Measurements from ENCODE around the gene KCNQ1.

DNA sequence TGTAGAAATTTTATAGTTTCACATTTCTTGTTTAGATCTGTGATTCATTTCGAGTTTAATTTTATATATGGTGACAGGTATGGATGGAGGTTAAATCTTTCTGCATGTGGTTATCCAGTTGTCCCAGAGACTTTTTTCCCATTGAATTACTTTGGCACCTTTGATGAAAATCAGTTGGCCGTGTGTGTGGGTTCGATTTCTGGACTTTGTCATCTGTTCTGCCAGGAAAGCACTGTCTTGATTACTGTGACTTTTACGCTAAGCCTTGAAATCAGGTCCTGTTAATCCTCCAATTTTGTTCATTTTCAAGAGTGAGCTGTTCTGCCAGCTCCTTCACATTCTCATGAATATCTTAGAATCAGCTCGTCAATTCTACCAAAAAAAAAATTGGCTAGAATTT is 107.4 kb downstream of the KCNQ1 start:
- TF ChIP-seq GABPB1 (CRISPR knock-in tag; IDR thresholded peaks at IDR 0.05) (no peak), SP2 (CRISPR knock-in tag; IDR thresholded peaks at IDR 0.05) (no peak), ZNF232 (CRISPR knock-in tag; IDR thresholded peaks at IDR 0.05; ENCODE audit: borderline replicate concordance) (no peak), RELA (CRISPR knock-in tag; IDR thresholded peaks at IDR 0.05) (no peak), U2AF2 (IDR thresholded peaks at IDR 0.05; ENCODE audit: low read depth, low read length) (no peak), FOSL2 (CRISPR knock-in tag; IDR thresholded peaks at IDR 0.05) (no peak), ZKSCAN8 (CRISPR knock-in tag; IDR thresholded peaks at IDR 0.05; ENCODE audit: borderline replicate concordance) (no peak)
- TF ChIP-seq, protein P1, sequence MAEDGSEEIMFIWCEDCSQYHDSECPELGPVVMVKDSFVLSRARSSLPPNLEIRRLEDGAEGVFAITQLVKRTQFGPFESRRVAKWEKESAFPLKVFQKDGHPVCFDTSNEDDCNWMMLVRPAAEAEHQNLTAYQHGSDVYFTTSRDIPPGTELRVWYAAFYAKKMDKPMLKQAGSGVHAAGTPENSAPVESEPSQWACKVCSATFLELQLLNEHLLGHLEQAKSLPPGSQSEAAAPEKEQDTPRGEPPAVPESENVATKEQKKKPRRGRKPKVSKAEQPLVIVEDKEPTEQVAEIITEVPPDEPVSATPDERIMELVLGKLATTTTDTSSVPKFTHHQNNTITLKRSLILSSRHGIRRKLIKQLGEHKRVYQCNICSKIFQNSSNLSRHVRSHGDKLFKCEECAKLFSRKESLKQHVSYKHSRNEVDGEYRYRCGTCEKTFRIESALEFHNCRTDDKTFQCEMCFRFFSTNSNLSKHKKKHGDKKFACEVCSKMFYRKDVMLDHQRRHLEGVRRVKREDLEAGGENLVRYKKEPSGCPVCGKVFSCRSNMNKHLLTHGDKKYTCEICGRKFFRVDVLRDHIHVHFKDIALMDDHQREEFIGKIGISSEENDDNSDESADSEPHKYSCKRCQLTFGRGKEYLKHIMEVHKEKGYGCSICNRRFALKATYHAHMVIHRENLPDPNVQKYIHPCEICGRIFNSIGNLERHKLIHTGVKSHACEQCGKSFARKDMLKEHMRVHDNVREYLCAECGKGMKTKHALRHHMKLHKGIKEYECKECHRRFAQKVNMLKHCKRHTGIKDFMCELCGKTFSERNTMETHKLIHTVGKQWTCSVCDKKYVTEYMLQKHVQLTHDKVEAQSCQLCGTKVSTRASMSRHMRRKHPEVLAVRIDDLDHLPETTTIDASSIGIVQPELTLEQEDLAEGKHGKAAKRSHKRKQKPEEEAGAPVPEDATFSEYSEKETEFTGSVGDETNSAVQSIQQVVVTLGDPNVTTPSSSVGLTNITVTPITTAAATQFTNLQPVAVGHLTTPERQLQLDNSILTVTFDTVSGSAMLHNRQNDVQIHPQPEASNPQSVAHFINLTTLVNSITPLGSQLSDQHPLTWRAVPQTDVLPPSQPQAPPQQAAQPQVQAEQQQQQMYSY (CRISPR knock-in tag; IDR thresholded peaks at IDR 0.05) = no peak
- TF ChIP-seq, protein P2, sequence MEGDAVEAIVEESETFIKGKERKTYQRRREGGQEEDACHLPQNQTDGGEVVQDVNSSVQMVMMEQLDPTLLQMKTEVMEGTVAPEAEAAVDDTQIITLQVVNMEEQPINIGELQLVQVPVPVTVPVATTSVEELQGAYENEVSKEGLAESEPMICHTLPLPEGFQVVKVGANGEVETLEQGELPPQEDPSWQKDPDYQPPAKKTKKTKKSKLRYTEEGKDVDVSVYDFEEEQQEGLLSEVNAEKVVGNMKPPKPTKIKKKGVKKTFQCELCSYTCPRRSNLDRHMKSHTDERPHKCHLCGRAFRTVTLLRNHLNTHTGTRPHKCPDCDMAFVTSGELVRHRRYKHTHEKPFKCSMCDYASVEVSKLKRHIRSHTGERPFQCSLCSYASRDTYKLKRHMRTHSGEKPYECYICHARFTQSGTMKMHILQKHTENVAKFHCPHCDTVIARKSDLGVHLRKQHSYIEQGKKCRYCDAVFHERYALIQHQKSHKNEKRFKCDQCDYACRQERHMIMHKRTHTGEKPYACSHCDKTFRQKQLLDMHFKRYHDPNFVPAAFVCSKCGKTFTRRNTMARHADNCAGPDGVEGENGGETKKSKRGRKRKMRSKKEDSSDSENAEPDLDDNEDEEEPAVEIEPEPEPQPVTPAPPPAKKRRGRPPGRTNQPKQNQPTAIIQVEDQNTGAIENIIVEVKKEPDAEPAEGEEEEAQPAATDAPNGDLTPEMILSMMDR (CRISPR knock-in tag; IDR thresholded peaks at IDR 0.05) = no peak
- TF ChIP-seq, protein P3, sequence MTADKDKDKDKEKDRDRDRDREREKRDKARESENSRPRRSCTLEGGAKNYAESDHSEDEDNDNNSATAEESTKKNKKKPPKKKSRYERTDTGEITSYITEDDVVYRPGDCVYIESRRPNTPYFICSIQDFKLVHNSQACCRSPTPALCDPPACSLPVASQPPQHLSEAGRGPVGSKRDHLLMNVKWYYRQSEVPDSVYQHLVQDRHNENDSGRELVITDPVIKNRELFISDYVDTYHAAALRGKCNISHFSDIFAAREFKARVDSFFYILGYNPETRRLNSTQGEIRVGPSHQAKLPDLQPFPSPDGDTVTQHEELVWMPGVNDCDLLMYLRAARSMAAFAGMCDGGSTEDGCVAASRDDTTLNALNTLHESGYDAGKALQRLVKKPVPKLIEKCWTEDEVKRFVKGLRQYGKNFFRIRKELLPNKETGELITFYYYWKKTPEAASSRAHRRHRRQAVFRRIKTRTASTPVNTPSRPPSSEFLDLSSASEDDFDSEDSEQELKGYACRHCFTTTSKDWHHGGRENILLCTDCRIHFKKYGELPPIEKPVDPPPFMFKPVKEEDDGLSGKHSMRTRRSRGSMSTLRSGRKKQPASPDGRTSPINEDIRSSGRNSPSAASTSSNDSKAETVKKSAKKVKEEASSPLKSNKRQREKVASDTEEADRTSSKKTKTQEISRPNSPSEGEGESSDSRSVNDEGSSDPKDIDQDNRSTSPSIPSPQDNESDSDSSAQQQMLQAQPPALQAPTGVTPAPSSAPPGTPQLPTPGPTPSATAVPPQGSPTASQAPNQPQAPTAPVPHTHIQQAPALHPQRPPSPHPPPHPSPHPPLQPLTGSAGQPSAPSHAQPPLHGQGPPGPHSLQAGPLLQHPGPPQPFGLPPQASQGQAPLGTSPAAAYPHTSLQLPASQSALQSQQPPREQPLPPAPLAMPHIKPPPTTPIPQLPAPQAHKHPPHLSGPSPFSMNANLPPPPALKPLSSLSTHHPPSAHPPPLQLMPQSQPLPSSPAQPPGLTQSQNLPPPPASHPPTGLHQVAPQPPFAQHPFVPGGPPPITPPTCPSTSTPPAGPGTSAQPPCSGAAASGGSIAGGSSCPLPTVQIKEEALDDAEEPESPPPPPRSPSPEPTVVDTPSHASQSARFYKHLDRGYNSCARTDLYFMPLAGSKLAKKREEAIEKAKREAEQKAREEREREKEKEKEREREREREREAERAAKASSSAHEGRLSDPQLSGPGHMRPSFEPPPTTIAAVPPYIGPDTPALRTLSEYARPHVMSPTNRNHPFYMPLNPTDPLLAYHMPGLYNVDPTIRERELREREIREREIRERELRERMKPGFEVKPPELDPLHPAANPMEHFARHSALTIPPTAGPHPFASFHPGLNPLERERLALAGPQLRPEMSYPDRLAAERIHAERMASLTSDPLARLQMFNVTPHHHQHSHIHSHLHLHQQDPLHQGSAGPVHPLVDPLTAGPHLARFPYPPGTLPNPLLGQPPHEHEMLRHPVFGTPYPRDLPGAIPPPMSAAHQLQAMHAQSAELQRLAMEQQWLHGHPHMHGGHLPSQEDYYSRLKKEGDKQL (CRISPR knock-in tag; IDR thresholded peaks at IDR 0.05; ENCODE audit: low read depth) = no peak
- TF ChIP-seq, protein P4, sequence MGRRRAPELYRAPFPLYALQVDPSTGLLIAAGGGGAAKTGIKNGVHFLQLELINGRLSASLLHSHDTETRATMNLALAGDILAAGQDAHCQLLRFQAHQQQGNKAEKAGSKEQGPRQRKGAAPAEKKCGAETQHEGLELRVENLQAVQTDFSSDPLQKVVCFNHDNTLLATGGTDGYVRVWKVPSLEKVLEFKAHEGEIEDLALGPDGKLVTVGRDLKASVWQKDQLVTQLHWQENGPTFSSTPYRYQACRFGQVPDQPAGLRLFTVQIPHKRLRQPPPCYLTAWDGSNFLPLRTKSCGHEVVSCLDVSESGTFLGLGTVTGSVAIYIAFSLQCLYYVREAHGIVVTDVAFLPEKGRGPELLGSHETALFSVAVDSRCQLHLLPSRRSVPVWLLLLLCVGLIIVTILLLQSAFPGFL (CRISPR knock-in tag; IDR thresholded peaks at IDR 0.05) = no peak

Data from HepG2 (cell line).